HG02970 (cell line): ENCODE measurements around the gene CYP4A22.
"Not testable (repeated sequence)": the region's sequence is repeated elsewhere in the genome, so short reads cannot be mapped to it uniquely, and the experiment has no call there.

Experiments
- ATAC-seq: cut with Tn5 transposase; IDR thresholded peaks from one replicate; pipeline ENCODE4 v1.9.1; 2021; ENCODE audit warnings: mild to moderate bottlenecking, moderate library complexity, moderate number of reproducible peaks; ENCODE audit not compliant: unreplicated experiment, low FRiP score

CYP4A22 gene

GRCh38 chr1:47137198-47137597 is at the start of gene CYP4A22:
Gene CYP4A22 (plus strand): TSS chr1:47137441. CDS start chr1:47137486, 45 bp downstream.
- no peak for ATAC-seq

- ATAC-seq = not testable (repeated sequence)
These were observed 47.9 kb upstream of the CYP4A22 start for GRCh38 chr1:47089356-47089755.

- not testable (repeated sequence) for ATAC-seq
These were observed 45.8 kb upstream of the CYP4A22 start for GRCh38 chr1:47091476-47091875.

GRCh38 chr1:47104816-47105215 is 32.4 kb upstream of the CYP4A22 start:
- ATAC-seq = no peak

GRCh38 chr1:47106792-47107191 is 30.4 kb upstream of the CYP4A22 start:
- ATAC-seq = no peak

- not testable (repeated sequence) for ATAC-seq
These were observed 29.2 kb upstream of the CYP4A22 start for GRCh38 chr1:47107851-47108574.

GRCh38 chr1:47109482-47109881 is 27.8 kb upstream of the CYP4A22 start:
- ATAC-seq = not testable (repeated sequence)

- ATAC-seq = no peak
These were observed 24.1 kb upstream of the CYP4A22 start for GRCh38 chr1:47113178-47113577.

- not testable (repeated sequence) for ATAC-seq
These were observed 16.2 kb upstream of the CYP4A22 start for GRCh38 chr1:47121039-47121438.

GRCh38 chr1:47124834-47125233 is 12.4 kb upstream of the CYP4A22 start:
- ATAC-seq = not testable (repeated sequence)

- ATAC-seq = not testable (repeated sequence)
These were observed 10.2 kb upstream of the CYP4A22 start for GRCh38 chr1:47126997-47127396.

GRCh38 chr1:47128221-47128620 is 9.0 kb upstream of the CYP4A22 start:
- ATAC-seq = no peak

- ATAC-seq = not testable (repeated sequence)
These were observed 8.4 kb upstream of the CYP4A22 start for GRCh38 chr1:47128854-47129253.

GRCh38 chr1:47129489-47130230 is 7.6 kb upstream of the CYP4A22 start:
- ATAC-seq = not testable (repeated sequence)

GRCh38 chr1:47132665-47133064 is 4.6 kb upstream of the CYP4A22 start:
- ATAC-seq = not testable (repeated sequence)

- no peak for ATAC-seq
These were observed 829 bp downstream of the CYP4A22 start for GRCh38 chr1:47137925-47138615.

- ATAC-seq = not testable (repeated sequence)
These were observed 3.1 kb downstream of the CYP4A22 start for GRCh38 chr1:47140358-47140757.

- ATAC-seq = not testable (repeated sequence)
These were observed 6.4 kb downstream of the CYP4A22 start for GRCh38 chr1:47143654-47144053.

- not testable (repeated sequence) for ATAC-seq
These were observed 9.3 kb downstream of the CYP4A22 start for GRCh38 chr1:47146495-47146894.

GRCh38 chr1:47147047-47147785 is 10.0 kb downstream of the CYP4A22 start:
- ATAC-seq = no peak
